22Rv1 (cell line): ENCODE data around the gene PRR15L.
A peak's percentile ranks its signal among the peaks of the same experiment; 100 is the strongest.

Source experiments
- H3K27ac ChIP-seq: fragments of 450-650 bp; 2 replicates; pipeline ENCODE4 v1.5.1; 2017
- CTCF ChIP-seq: fragments of 450-650 bp; IDR thresholded peaks from 2 replicates; pipeline ENCODE4 v1.5.1; 2017; ENCODE audit warnings: mild to moderate bottlenecking
- ZFX ChIP-seq: fragments of 450-650 bp; IDR thresholded peaks from 2 replicates; pipeline ENCODE4 v1.6.1; 2017; ENCODE audit warnings: antibody characterized with exemption, borderline replicate concordance

The PRR15L gene

GRCh38 chr17:47948706-47949196 lies 8.9 kb downstream of the PRR15L start:
- peak overlapping the region; percentile 98 for H3K27ac ChIP-seq
- no peak for TF ChIP-seq ZFX
- TF ChIP-seq CTCF = no peak

GRCh38 chr17:47946929-47947397 lies 10.7 kb downstream of the PRR15L start:
- peak overlapping the region; percentile 98 for H3K27ac ChIP-seq
- TF ChIP-seq ZFX (no peak), CTCF (peak; percentile 91)

GRCh38 chr17:47946516-47946915 lies 11.2 kb downstream of the PRR15L start:
- no peak for TF ChIP-seq ZFX
- TF ChIP-seq CTCF = no peak
- peak overlapping the region; percentile 98 for H3K27ac ChIP-seq

GRCh38 chr17:47945529-47946508 lies 11.9 kb downstream of the PRR15L start:
- TF ChIP-seq CTCF (no peak), ZFX (no peak)
- peak overlapping the region; percentile 98 for H3K27ac ChIP-seq

- TF ChIP-seq ZFX = no peak
- TF ChIP-seq CTCF = no peak
- H3K27ac ChIP-seq = peak overlapping the region; percentile 98
Measured at GRCh38 chr17:47945080-47945479, 12.6 kb downstream of the PRR15L start.

- no peak for TF ChIP-seq CTCF
- no peak for TF ChIP-seq ZFX
- peak overlapping the region; percentile 80 for H3K27ac ChIP-seq
Measured at GRCh38 chr17:47942568-47942967, 15.1 kb downstream of the PRR15L start.

GRCh38 chr17:47942096-47942510 lies 15.6 kb downstream of the PRR15L start:
- peak overlapping the region; percentile 80 for H3K27ac ChIP-seq
- no peak for TF ChIP-seq CTCF
- no peak for TF ChIP-seq ZFX
